Osteoblast (primary cell): Measurements from ENCODE around the gene ARL13A. TPM values are rescaled to one million over a fixed set of nuclear protein-coding genes. Genes with fewer than 3 reads are reported as not detected.

ENCODE experiments used
- DNase-seq: peaks from one replicate; pipeline ENCODE4 v3.0.0; 2011; ENCODE audit warnings: low spot score, mixed read lengths; ENCODE audit not compliant: insufficient read length; ENCODE audit errors: missing footprints
- H2AFZ ChIP-seq: 2 replicates; pipeline ENCODE4 v1.6.0; 2011; ENCODE audit warnings: mild to moderate bottlenecking, low read length
- H3K27ac ChIP-seq: 2 replicates; pipeline ENCODE4 v1.5.1; 2011; ENCODE audit warnings: mild to moderate bottlenecking, low read depth, low read length, moderate library complexity
- H3K27me3 ChIP-seq: 2 replicates; pipeline ENCODE4 v1.6.0; 2012; ENCODE audit warnings: mild to moderate bottlenecking, control low read depth, inconsistent platforms, low read length, moderate library complexity; ENCODE audit not compliant: insufficient read depth
- H3K36me3 ChIP-seq: 2 replicates; pipeline ENCODE4 v1.5.1; 2011; ENCODE audit warnings: mild to moderate bottlenecking, low read length, control low read depth, moderate library complexity; ENCODE audit not compliant: insufficient read depth
- H3K4me1 ChIP-seq: 2 replicates; pipeline ENCODE4 v1.5.1; 2011; ENCODE audit warnings: mild to moderate bottlenecking, low read length, control low read depth, moderate library complexity; ENCODE audit not compliant: insufficient read depth
- H3K4me2 ChIP-seq: 2 replicates; pipeline ENCODE4 v1.6.0; 2011; ENCODE audit warnings: mild to moderate bottlenecking, low read length; ENCODE audit not compliant: insufficient read depth
- H3K4me3 ChIP-seq: fragments of 200-600 bp; sonication (generic); 3 replicates; pipeline ENCODE4 v1.5.1; 2012; ENCODE audit warnings: mild to moderate bottlenecking, low read length, inconsistent platforms; ENCODE audit not compliant: insufficient read depth
- H3K79me2 ChIP-seq: 2 replicates; pipeline ENCODE4 v1.6.0; 2012; ENCODE audit warnings: mild to moderate bottlenecking, low read length, control low read depth, inconsistent platforms; ENCODE audit not compliant: insufficient read depth
- H3K9me3 ChIP-seq: 2 replicates; pipeline ENCODE4 v1.5.1; 2011; ENCODE audit warnings: low read depth, low read length, control low read depth
- H4K20me1 ChIP-seq: 2 replicates; pipeline ENCODE4 v1.6.0; 2012; ENCODE audit warnings: mild to moderate bottlenecking, low read length, control low read depth; ENCODE audit not compliant: insufficient read depth
- CTCF ChIP-seq: IDR thresholded peaks from 2 replicates; pipeline ENCODE4 v1.5.1; 2011; ENCODE audit warnings: mild to moderate bottlenecking, low read depth, low read length, moderate library complexity; ENCODE audit errors: extremely low read depth
- total RNA-seq: library from RNA; depleted of rRNA; stranded (reverse); fragments of >200 nt; gene quantifications from 2 replicates; pipeline ENCODE4 v1.2.3, GENCODE V29; 2012

Gene ARL13A
- total RNA-seq, 1 donor: not detected

- Histone ChIP-seq H3K4me3 (no peak overlapping the region), H3K27me3 (no peaks in the 10 kb centered on the region), H3K4me2 (no peak overlapping the region), H3K9me3 (no peaks in the 10 kb centered on the region), H3K27ac (no peak overlapping the region), H3K79me2 (no peaks in the 10 kb centered on the region), H3K36me3 (no peaks in the 10 kb centered on the region), H3K4me1 (no peaks in the 10 kb centered on the region), H4K20me1 (no peaks in the 10 kb centered on the region), H2AFZ (no peak overlapping the region)
- TF ChIP-seq CTCF: no peak
- DNase-seq: no peak
Measured at GRCh38 chrX:100964362-100964761, 5.1 kb upstream of the ARL13A start.

- Histone ChIP-seq H3K9me3 (no peaks in the 10 kb centered on the region), H3K79me2 (no peaks in the 10 kb centered on the region), H3K36me3 (no peaks in the 10 kb centered on the region), H3K27me3 (no peaks in the 10 kb centered on the region), H4K20me1 (no peaks in the 10 kb centered on the region), H3K27ac (no peak overlapping the region), H3K4me1 (no peaks in the 10 kb centered on the region), H3K4me2 (no peak overlapping the region), H3K4me3 (no peak overlapping the region), H2AFZ (no peak overlapping the region)
- TF ChIP-seq CTCF: no peak
- DNase-seq: no peak
Measured at GRCh38 chrX:100969936-100970335, 428 bp downstream of the ARL13A start.

- Histone ChIP-seq H3K36me3 (no peaks in the 10 kb centered on the region), H4K20me1 (no peaks in the 10 kb centered on the region), H3K4me3 (no peak overlapping the region), H3K27ac (no peak overlapping the region), H3K4me2 (no peak overlapping the region), H2AFZ (no peak overlapping the region), H3K4me1 (peaks cover 10% of the 10 kb centered on the region), H3K79me2 (no peaks in the 10 kb centered on the region), H3K27me3 (no peaks in the 10 kb centered on the region), H3K9me3 (no peaks in the 10 kb centered on the region)
- no peak for TF ChIP-seq CTCF
- DNase-seq: peak; percentile 73
Measured at GRCh38 chrX:100973411-100973810, 3.9 kb downstream of the ARL13A start.

GRCh38 chrX:100975212-100975611, 5.7 kb downstream of the ARL13A start:
- no peak for TF ChIP-seq CTCF
- DNase-seq: no peak
- H3K9me3 ChIP-seq: no peaks in the 10 kb centered on the region

More at GRCh38 chrX:100975212-100975611, 5.7 kb downstream of the ARL13A start:
- Histone ChIP-seq H2AFZ (no peak overlapping the region), H3K79me2 (no peaks in the 10 kb centered on the region), H3K4me3 (no peak overlapping the region), H4K20me1 (no peaks in the 10 kb centered on the region), H3K27me3 (no peaks in the 10 kb centered on the region), H3K4me2 (no peak overlapping the region), H3K36me3 (no peaks in the 10 kb centered on the region), H3K27ac (no peak overlapping the region), H3K4me1 (peaks cover 13% of the 10 kb centered on the region)
